HL-60 (cell line): Measurements from ENCODE around the gene ARID5B.

Experiments used
- DNase-seq, 2 experiments: peaks; one replicate each; pipeline ENCODE4 v3.0.0-alpha.2; 2010 to 2020; ENCODE audit warnings: low read depth in 1 of 2, low spot score in 1 of 2
- H3K27ac ChIP-seq: fragments of 250-450 bp; sonication (Bioruptor Pico); replicated peaks from 2 replicates; pipeline ENCODE4 v1.5.1; 2020; ENCODE audit warnings: mild to moderate bottlenecking, moderate library complexity
- H3K27me3 ChIP-seq: fragments of 250-450 bp; sonication (Bioruptor Pico); 2 replicates; pipeline ENCODE4 v1.5.1; 2021; ENCODE audit warnings: mild to moderate bottlenecking, moderate library complexity; ENCODE audit not compliant: insufficient read depth, poor library complexity, severe bottlenecking
- H3K4me3 ChIP-seq: replicated peaks from 2 replicates; pipeline ENCODE4 v1.5.1; 2011; ENCODE audit warnings: mild to moderate bottlenecking, control low read depth, low read length; ENCODE audit not compliant: insufficient read depth
- CTCF ChIP-seq: IDR thresholded peaks from one replicate; pipeline ENCODE4 v1.5.1; 2011; ENCODE audit warnings: low read length, control low read depth, inconsistent platforms; ENCODE audit not compliant: insufficient read depth
- GABPA ChIP-seq: IDR thresholded peaks from 2 replicates; pipeline ENCODE4 v1.6.1; 2012; ENCODE audit warnings: low read depth
- POLR2AphosphoS5 ChIP-seq: IDR thresholded peaks from 2 replicates; pipeline ENCODE4 v1.6.1; 2012; ENCODE audit warnings: low read depth
- REST ChIP-seq: IDR thresholded peaks from 2 replicates; pipeline ENCODE4 v1.6.1; 2012; ENCODE audit warnings: low read depth; ENCODE audit not compliant: insufficient replicate concordance
- SPI1 ChIP-seq: IDR thresholded peaks from 2 replicates; pipeline ENCODE4 v1.6.1; 2012; ENCODE audit warnings: low read depth, mild to moderate bottlenecking, borderline replicate concordance

The ARID5B gene

DNA sequence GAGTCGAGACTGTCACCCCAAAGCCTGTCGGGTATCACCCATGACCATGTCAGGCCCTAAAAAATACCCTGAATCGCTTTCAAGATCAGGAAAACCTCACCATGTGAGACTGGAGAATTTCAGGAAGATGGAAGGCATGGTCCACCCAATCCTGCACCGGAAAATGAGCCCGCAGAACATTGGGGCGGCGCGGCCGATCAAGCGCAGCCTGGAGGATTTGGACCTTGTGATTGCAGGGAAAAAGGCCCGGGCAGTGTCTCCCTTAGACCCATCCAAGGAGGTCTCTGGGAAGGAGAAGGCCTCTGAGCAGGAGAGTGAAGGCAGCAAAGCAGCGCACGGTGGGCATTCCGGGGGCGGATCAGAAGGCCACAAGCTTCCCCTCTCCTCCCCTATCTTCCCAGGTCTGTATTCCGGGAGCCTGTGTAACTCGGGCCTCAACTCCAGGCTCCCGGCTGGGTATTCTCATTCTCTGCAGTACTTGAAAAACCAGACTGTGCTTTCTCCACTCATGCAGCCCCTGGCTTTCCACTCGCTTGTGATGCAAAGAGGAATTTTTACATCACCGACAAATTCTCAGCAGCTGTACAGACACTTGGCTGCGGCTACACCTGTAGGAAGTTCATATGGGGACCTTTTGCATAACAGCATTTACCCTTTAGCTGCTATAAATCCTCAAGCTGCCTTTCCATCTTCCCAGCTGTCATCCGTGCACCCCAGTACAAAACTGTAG, 191.0 kb downstream of the ARID5B start:
- no peak for DNase-seq
- no peak overlapping the region for H3K27ac ChIP-seq
- no peak for TF ChIP-seq GABPA
- no peak for TF ChIP-seq SPI1
- TF ChIP-seq CTCF, result no peak
- TF ChIP-seq REST, result no peak
- no peak for TF ChIP-seq POLR2AphosphoS5

DNA sequence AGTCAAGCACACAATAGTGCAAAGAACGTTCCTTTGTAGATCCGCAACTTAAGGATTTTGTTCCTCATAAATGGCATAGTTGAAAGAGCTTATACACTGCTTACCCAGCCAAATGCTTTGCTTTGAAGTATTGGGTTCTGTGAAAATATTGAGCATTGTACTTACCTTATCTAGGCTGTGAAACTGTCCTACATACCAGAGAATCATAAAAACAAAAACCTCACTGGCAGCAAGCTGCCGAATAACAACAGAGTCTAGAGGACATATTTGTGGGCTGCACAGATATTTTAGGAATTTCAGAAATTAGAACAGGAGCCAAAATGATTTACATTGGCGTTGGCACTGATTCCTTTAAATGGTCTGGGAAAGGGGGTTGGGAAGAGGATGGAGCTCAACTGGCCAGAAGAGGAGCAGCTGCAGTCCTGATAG, 192.4 kb downstream of the ARID5B start:
- no peaks in the 10 kb centered on the region for H3K27me3 ChIP-seq
- DNase-seq, result no peak
- no peak overlapping the region for H3K4me3 ChIP-seq
- TF ChIP-seq REST (no peak), POLR2AphosphoS5 (no peak), CTCF (no peak), GABPA (no peak)
- no peak overlapping the region for H3K27ac ChIP-seq

More for the DNA sequence above, 191.0 kb downstream of the ARID5B start:
- H3K27me3 ChIP-seq, result no peaks in the 10 kb centered on the region
- no peak overlapping the region for H3K4me3 ChIP-seq

DNA sequence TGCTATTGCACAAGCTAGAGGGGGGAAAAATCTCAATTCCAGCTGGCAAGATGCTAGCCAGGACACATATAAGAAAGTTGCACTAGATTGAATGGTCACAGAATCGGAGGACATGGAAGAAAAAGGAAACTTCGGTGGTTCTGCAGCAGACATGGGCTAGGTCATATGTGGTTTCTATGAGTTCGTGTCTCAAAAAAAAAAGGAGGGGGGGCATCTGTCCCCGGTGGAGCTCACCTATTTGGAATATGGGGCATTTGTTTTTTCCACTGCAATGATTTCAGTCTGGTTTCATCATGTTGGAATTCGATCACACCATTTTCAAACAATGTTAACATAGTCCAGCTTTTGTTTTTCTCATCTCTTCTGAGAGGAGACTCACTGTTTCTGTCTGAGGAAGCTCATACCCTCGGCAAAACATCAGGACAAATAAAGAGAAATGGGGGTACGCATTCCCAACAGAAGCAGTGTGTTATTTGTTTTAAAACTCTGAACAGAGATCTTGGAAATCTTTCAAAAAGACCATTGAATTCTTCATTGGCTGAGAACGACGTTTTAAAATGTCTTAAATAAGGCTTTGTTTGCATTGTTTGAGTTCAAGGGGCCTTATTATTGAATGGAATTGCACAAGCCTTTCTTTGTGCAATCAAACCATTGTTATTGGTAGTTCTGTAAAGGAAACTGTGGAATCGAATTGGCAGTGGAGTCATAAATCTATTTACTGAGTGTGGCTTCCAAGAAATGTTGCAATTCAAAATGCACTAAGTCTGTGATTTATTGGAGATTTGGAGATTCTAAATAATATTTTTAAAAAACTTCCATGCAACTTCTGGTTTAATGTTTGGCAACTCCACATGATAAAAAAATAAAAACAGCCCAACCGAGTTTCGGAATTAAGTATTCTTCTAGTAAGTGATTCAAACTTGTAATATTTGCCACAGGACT, 194.0 kb downstream of the ARID5B start:
- Histone ChIP-seq H3K27me3 (no peaks in the 10 kb centered on the region), H3K4me3 (no peak overlapping the region), H3K27ac (no peak overlapping the region)
- no peak for DNase-seq
- TF ChIP-seq SPI1, result no peak
- TF ChIP-seq GABPA, result no peak
- no peak for TF ChIP-seq POLR2AphosphoS5
- TF ChIP-seq CTCF, result no peak
- no peak for TF ChIP-seq REST
